GM12878 (cell line): ENCODE results near the gene SERINC5. TPM values are rescaled to one million over a fixed set of nuclear protein-coding genes. Genes with fewer than 3 reads are reported as not detected.

Source experiments
- ATAC-seq: fragments of 200-7000 bp; cut with Tn5 transposase; 3 replicates; pipeline ENCODE4 v1.9.1; 2020; ENCODE audit warnings: mild to moderate bottlenecking, moderate library complexity
- BruUV-seq: library from RNA; stranded (reverse); fragments of 400-500 nt; replicated peaks from 2 replicates; lab custom pipeline; 2021; lab: Mats Ljungman, UMichigan
- CTCF ChIA-PET: fragments of 300-600 bp; sonication (Branson Sonifier 250); formaldehyde crosslinking; extraction: SDS; loops from one replicate; lab custom pipeline; 2021; ENCODE audit warnings: inconsistent platforms; lab: Yijun Ruan, JAX
- POLR2A ChIA-PET: fragments of 350-600 bp; formaldehyde crosslinking; extraction: SDS; loops from one replicate; lab custom pipeline; 2021; ENCODE audit warnings: inconsistent platforms; lab: Charles Lee
- RAD21 ChIA-PET: fragments of 300-600 bp; sonication (Branson Sonifier 250); formaldehyde crosslinking; loops from one replicate; lab custom pipeline; 2023; ENCODE audit warnings: antibody characterized with exemption; ENCODE audit not compliant: unreplicated experiment; lab: Charles Lee
- SMC1A ChIA-PET: fragments of 300-600 bp; sonication (Branson Sonifier 250); formaldehyde crosslinking; loops from one replicate; lab custom pipeline; 2023; ENCODE audit not compliant: unreplicated experiment, uncharacterized antibody; lab: Charles Lee
- DNase-seq: peaks from one replicate; pipeline ENCODE4 v3.0.0-alpha.2; 2011; ENCODE audit warnings: low read depth, low spot score
- FAIRE-seq: peaks from 3 replicates; lab custom pipeline; 2011; peaks lifted over from hg19 to GRCh38; lab: Jason Lieb, UNC
- H2AFZ ChIP-seq: 2 replicates; pipeline ENCODE4 v1.6.0; 2011; ENCODE audit warnings: low read depth, low read length, control low read depth; ENCODE audit not compliant: control insufficient read depth
- H3K27ac ChIP-seq: 2 replicates; pipeline ENCODE4 v1.5.1; 2011; ENCODE audit warnings: control low read depth; ENCODE audit not compliant: control insufficient read depth, insufficient read depth
- H3K27me3 ChIP-seq, 2 experiments: replicated peaks in 1 of 2; 2 replicates each; pipeline versions ENCODE4 v1.6.0 to v1.6.1; 2011; ENCODE audit warnings: low read length in 1 of 2; ENCODE audit not compliant: control insufficient read depth in 2 of 2, insufficient read depth in 2 of 2
- H3K36me3 ChIP-seq, 2 experiments: 2 replicates each; pipeline ENCODE4 v1.5.1; 2011; ENCODE audit warnings: low read length in 1 of 2; ENCODE audit not compliant: control insufficient read depth in 2 of 2, insufficient read depth in 2 of 2
- H3K4me1 ChIP-seq: 2 replicates; pipeline ENCODE4 v1.6.1; 2011; ENCODE audit warnings: mild to moderate bottlenecking, low read length, moderate library complexity, mixed read lengths; ENCODE audit not compliant: control insufficient read depth, insufficient read depth
- H3K4me2 ChIP-seq: 2 replicates; pipeline ENCODE4 v1.6.0; 2011; ENCODE audit warnings: control low read depth; ENCODE audit not compliant: control insufficient read depth, insufficient read depth
- H3K4me3 ChIP-seq: fragments of 200-600 bp; sonication (generic); 2 replicates; pipeline ENCODE4 v1.5.1; 2016
- H3K79me2 ChIP-seq: 2 replicates; pipeline ENCODE4 v1.6.0; 2011; ENCODE audit warnings: low read length; ENCODE audit not compliant: control insufficient read depth, insufficient read depth
- H3K9ac ChIP-seq: 2 replicates; pipeline ENCODE4 v1.8.0; 2011; ENCODE audit warnings: low read length, control low read depth, mixed read lengths; ENCODE audit not compliant: control insufficient read depth, insufficient read depth
- H3K9me3 ChIP-seq: replicated peaks from 3 replicates; pipeline ENCODE4 v1.5.1; 2011; ENCODE audit warnings: mild to moderate bottlenecking, low read length; ENCODE audit not compliant: control insufficient read depth, insufficient read depth
- H4K20me1 ChIP-seq: 2 replicates; pipeline ENCODE4 v1.6.0; 2011; ENCODE audit not compliant: control insufficient read depth, insufficient read depth
- HDAC2 ChIP-seq: fragments of 200-600 bp; sonication (generic); IDR thresholded peaks from 2 replicates; pipeline ENCODE4 v1.6.1; 2017
- HSF1 ChIP-seq: fragments of 150-350 bp; IDR thresholded peaks from 2 replicates; pipeline ENCODE4 v1.6.1; 2014; ENCODE audit warnings: mild to moderate bottlenecking, low read depth, low read length
- MEF2A ChIP-seq: IDR thresholded peaks from 2 replicates; pipeline ENCODE4 v1.6.1; 2011; ENCODE audit warnings: low read depth, mild to moderate bottlenecking, low read length, moderate library complexity; ENCODE audit not compliant: insufficient read depth
- MYB ChIP-seq: fragments of 150-350 bp; IDR thresholded peaks from 2 replicates; pipeline ENCODE4 v1.6.1; 2014; ENCODE audit warnings: mild to moderate bottlenecking, low read depth, low read length, borderline replicate concordance
- NFIC ChIP-seq: IDR thresholded peaks from 2 replicates; pipeline ENCODE4 v1.6.1; 2012; ENCODE audit warnings: low read depth, mild to moderate bottlenecking, inconsistent platforms, low read length, moderate library complexity
- PML ChIP-seq: IDR thresholded peaks from 2 replicates; pipeline ENCODE4 v1.6.1; 2012; ENCODE audit warnings: low read length, inconsistent platforms
- PRDM15 ChIP-seq: fragments of 450-650 bp; formaldehyde crosslinking; IDR thresholded peaks from 2 replicates; pipeline ENCODE4 v1.4.0; 2020; ENCODE audit warnings: mild to moderate bottlenecking, moderate library complexity
- RCOR1 ChIP-seq: conservative IDR thresholded peaks from 2 replicates; pipeline ENCODE4 v1.6.1; 2012; ENCODE audit warnings: low read depth, low read length, improper control_type of control experiment
- RELA ChIP-seq: fragments of 450-650 bp; IDR thresholded peaks from 2 replicates; pipeline ENCODE4 v1.8.0; 2014; ENCODE audit warnings: borderline replicate concordance; ENCODE audit not compliant: partially characterized antibody
- RELB ChIP-seq: fragments of 450-650 bp; IDR thresholded peaks from 2 replicates; pipeline ENCODE4 v1.6.1; 2017; ENCODE audit warnings: low read depth, mild to moderate bottlenecking, moderate library complexity
- SREBF2 ChIP-seq: IDR thresholded peaks from 2 replicates; pipeline ENCODE4 v1.6.1; 2012; ENCODE audit warnings: mild to moderate bottlenecking, low read length
- ZNF384 ChIP-seq: IDR thresholded peaks from 2 replicates; pipeline ENCODE4 v1.6.1; 2012; ENCODE audit warnings: low read depth, mild to moderate bottlenecking, low read length, improper control_type of control experiment, borderline replicate concordance
- ZNF687 ChIP-seq: fragments of 450-650 bp; IDR thresholded peaks from 2 replicates; pipeline ENCODE4 v1.6.1; 2017; ENCODE audit warnings: mild to moderate bottlenecking, moderate library complexity
- WGBS: methylation state at CpG from one replicate; pipeline ENCODE4 v1.1.6; 2016; ENCODE audit warnings: low lambda C conversion rate; ENCODE audit not compliant: insufficient replicate concordance, insufficient coverage; ENCODE audit errors: missing lambda C conversion rate; 5-methylcytosine and 5-hydroxymethylcytosine counted together
- in situ Hi-C: fragments of 300-500 bp; cut with MboI; formaldehyde crosslinking; loops from 9 replicates; pipeline ENCODE4 v1.14.3; 2018; ENCODE audit warnings: mixed read lengths
- intact Hi-C: fragments of 100-400 bp; cut with micrococcal nuclease; formaldehyde crosslinking; loops from one replicate; pipeline ENCODE4 v1.14.2; 2022; ENCODE audit not compliant: unreplicated experiment
- polyA plus RNA-seq, 11 experiments: library from polyadenylated mRNA; depleted of rRNA in 4 of 11; unstranded in 6 of 11; stranded (reverse) in 5 of 11; fragments of >200 nt; fragmentation: Nextera tagmentation in 4 of 11; fragmentation: Illumina TruSeq in 1 of 11; extraction: Ambion mirVana in 4 of 11; extraction: Trizol in 1 of 11; gene quantifications; 1 replicate in 1 of 11; 2 replicates in 10 of 11; pipeline versions ENCODE4 v1.2.1 to v1.2.3, GENCODE V29; 2011 to 2016; ENCODE audit warnings: inconsistent platforms in 2 of 11, missing spikeins in 2 of 11, low read depth in 1 of 11
- total RNA-seq, 4 experiments: library from RNA; depleted of rRNA in 3 of 4; stranded (reverse); fragments of >200 nt in 3 of 4; fragmentation: Illumina TruSeq in 1 of 4; extraction: Trizol in 1 of 4; gene quantifications; 2 replicates each; pipeline versions ENCODE4 v1.2.1 to v1.2.3, GENCODE V29; 2013 to 2021

SERINC5 gene
- total and polyA plus RNA-seq, 10 of the 15 experiments (the other 5 are each of a cell fraction or from before 2014, with no cell fraction given): 0.66 to 7.0 (median 2.8) TPM

GRCh38 chr5:80190960-80191359 lies 64.9 kb downstream of the SERINC5 start:
- H3K4me3 ChIP-seq: no peak overlapping the region; the same call in 1 of the 2 replicates
- ATAC-seq: peak; percentile 64
- SMC1A ChIA-PET: interaction anchor here (0.7 to 2.4 kb wide), 5 partner anchors 9 to 99 kb away, joined by 3 to 5 read pairs (median 4); partner anchors contain the start of gene SERINC5
- POLR2A ChIA-PET: no interaction called here
- no peak for FAIRE-seq
- RAD21 ChIA-PET: interaction anchor here (1.0 kb wide), 1 partner anchor 65 kb away, joined by 3 read pairs; no protein-coding TSS in a partner anchor
- H3K4me1 ChIP-seq: peaks cover 18% of the 10 kb centered on the region; the same call in 1 of the 2 replicates
- 34% methylated on average over 3 of the region's 3 CpGs for WGBS
- CTCF ChIA-PET: no interaction called here
- no peaks in the 10 kb centered on the region for H3K27me3 ChIP-seq
- H3K79me2 ChIP-seq: no peaks in the 10 kb centered on the region
- H3K36me3 ChIP-seq: no peaks in the 10 kb centered on the region
- no TSS peak for BruUV-seq
- intact Hi-C loops (no loop called here), in situ Hi-C loops (no loop called here)
- H3K9me3 ChIP-seq: no peaks in the 10 kb centered on the region
- H2AFZ ChIP-seq: peak overlapping the region; percentile 63
- H4K20me1 ChIP-seq: no peaks in the 10 kb centered on the region
- peak; percentile 25 for DNase-seq
- H3K9ac ChIP-seq: peak overlapping the region; percentile 4; the same call in 1 of the 2 replicates
- H3K4me2 ChIP-seq: peak overlapping the region; percentile 54
- peak overlapping the region; percentile 17 for H3K27ac ChIP-seq
- no peak for TF ChIP-seq RCOR1
- TF ChIP-seq PRDM15: no peak
- peak; percentile 87 for TF ChIP-seq ZNF384
- TF ChIP-seq MYB: no peak
- no peak for TF ChIP-seq NFIC
- 0 out of 2 replicates have a peak, but pooled peaks have one; percentile 21 for TF ChIP-seq RELB
- TF ChIP-seq PML: no peak
- TF ChIP-seq RELA: no peak
- TF ChIP-seq ZNF687: peak; percentile 79
- TF ChIP-seq HDAC2: no peak
- no peak for TF ChIP-seq SREBF2
- no peak for TF ChIP-seq MEF2A
- TF ChIP-seq HSF1: no peak
